Kidney epithelial cell (primary cell): ENCODE data around the gene KCNK4. TPM values are rescaled to one million over a fixed set of nuclear protein-coding genes. Genes with fewer than 3 reads are reported as not detected.

Source experiments
- DNase-seq: peaks from one replicate; pipeline ENCODE4 v3.0.0-alpha.2; 2010; ENCODE audit warnings: low read depth
- H3K27me3 ChIP-seq: 2 replicates; pipeline ENCODE4 v1.6.0; 2011; ENCODE audit warnings: low read length; ENCODE audit not compliant: control insufficient read depth, insufficient read depth
- H3K36me3 ChIP-seq: 2 replicates; pipeline ENCODE4 v1.5.1; 2011; ENCODE audit warnings: low read length; ENCODE audit not compliant: control insufficient read depth, insufficient read depth
- H3K4me3 ChIP-seq: 2 replicates; pipeline ENCODE4 v1.5.1; 2011; ENCODE audit warnings: low read depth, mild to moderate bottlenecking, control low read depth, low read length
- CTCF ChIP-seq: IDR thresholded peaks from 2 replicates; pipeline ENCODE4 v1.5.1; 2011; ENCODE audit warnings: mild to moderate bottlenecking, moderate library complexity, low read length, control low read depth, inconsistent platforms; ENCODE audit not compliant: insufficient read depth, poor library complexity, severe bottlenecking
- total RNA-seq: library from RNA; depleted of rRNA; stranded (reverse); fragments of >200 nt; gene quantifications from 2 replicates; pipeline ENCODE4 v1.2.3, GENCODE V29; 2015

The KCNK4 gene
- not detected in 2 replicates for total RNA-seq

GRCh38 chr11:64291262-64291751 is at the start of gene KCNK4:
TSS of gene KCNK4 (plus strand) at chr11:64291302. CDS start at chr11:64293019, 1,717 bp downstream.
- H3K4me3 ChIP-seq: no peak within 1 kb of the TSS
- peaks cover 1% of the 10 kb centered on the region for H3K36me3 ChIP-seq
- peaks cover 57% of the 10 kb centered on the region for H3K27me3 ChIP-seq
- DNase-seq: no peak
- no peak for TF ChIP-seq CTCF

- DNase-seq: peak; percentile 80
- H3K36me3 ChIP-seq: peaks cover 3% of the 10 kb centered on the region
- no peaks in the 10 kb centered on the region for H3K27me3 ChIP-seq
- no peak for TF ChIP-seq CTCF
- peak overlapping the region; percentile 87 for H3K4me3 ChIP-seq
These were observed 49.4 kb upstream of the KCNK4 start for GRCh38 chr11:64241491-64242374.

- peaks cover 3% of the 10 kb centered on the region for H3K36me3 ChIP-seq
- H3K27me3 ChIP-seq: no peaks in the 10 kb centered on the region
- DNase-seq: no peak
- TF ChIP-seq CTCF: no peak
- H3K4me3 ChIP-seq: no peak overlapping the region
These were observed 47.8 kb upstream of the KCNK4 start for GRCh38 chr11:64243236-64243854.

- Histone ChIP-seq H3K4me3 (no peak overlapping the region), H3K36me3 (peaks cover 3% of the 10 kb centered on the region), H3K27me3 (no peaks in the 10 kb centered on the region)
- no peak for DNase-seq
- TF ChIP-seq CTCF: no peak
These were observed 47.0 kb upstream of the KCNK4 start for GRCh38 chr11:64244107-64244506.

- no peak for DNase-seq
- no peak for TF ChIP-seq CTCF
- Histone ChIP-seq H3K36me3 (peaks cover 3% of the 10 kb centered on the region), H3K27me3 (no peaks in the 10 kb centered on the region), H3K4me3 (peak overlapping the region; percentile 71)
These were observed 46.1 kb upstream of the KCNK4 start for GRCh38 chr11:64244966-64245365.
